Stomach (tissue), 9 donors: ENCODE results near the gene FSTL5. TPM values are rescaled to one million over a fixed set of nuclear protein-coding genes. Genes with fewer than 3 reads are reported as not detected.

Experiments
- DNase-seq, 2 donors: peaks; one replicate each; pipeline versions ENCODE4 v3.0.0 to v3.0.0-alpha.2; 2013 to 2019
- H3K27ac ChIP-seq, 5 donors: fragments of 200-600 bp in 4 of 5; sonication (generic) in 4 of 5; one replicate each; pipeline ENCODE4 v1.5.1; 2013 to 2019; ENCODE audit warnings: mild to moderate bottlenecking in 1 of 5, moderate library complexity in 1 of 5
- H3K27me3 ChIP-seq, 3 donors: fragments of 200-600 bp; sonication (generic); one replicate each; pipeline ENCODE4 v1.5.1; 2017 to 2019; ENCODE audit warnings: mixed run types in 1 of 3
- H3K36me3 ChIP-seq, 4 donors: fragments of 200-600 bp; sonication (generic); 1 replicate in 3 of 4; 2 replicates in 1 of 4; pipeline ENCODE4 v1.5.1; 2016 to 2019
- H3K4me1 ChIP-seq, 4 donors: fragments of 200-600 bp; sonication (generic); one replicate each; pipeline ENCODE4 v1.5.1; 2016 to 2019
- H3K4me3 ChIP-seq, 4 donors: fragments of 200-600 bp; sonication (generic) in 3 of 4; one replicate each; pipeline ENCODE4 v1.5.1; 2016 to 2019; ENCODE audit warnings: mild to moderate bottlenecking in 1 of 4
- H3K9me3 ChIP-seq, 4 donors: fragments of 200-600 bp; sonication (generic); one replicate each; pipeline ENCODE4 v1.5.1; 2016 to 2019
- CTCF ChIP-seq, 7 experiments: fragments of 450-650 bp in 4 of 7; fragments of 200-600 bp in 3 of 7; sonication (generic) in 3 of 7; IDR thresholded peaks; one replicate each; pipeline ENCODE4 v1.5.1; 2016 to 2019; ENCODE audit warnings: antibody characterized with exemption in 7 of 7, control low read depth in 2 of 7, mild to moderate bottlenecking in 1 of 7
- EP300 ChIP-seq: sonication (generic); formaldehyde crosslinking; IDR thresholded peaks from one replicate; pipeline ENCODE4 v1.6.1; 2017; ENCODE audit warnings: antibody characterized with exemption
- POLR2A ChIP-seq, 4 donors: fragments of 450-650 bp; IDR thresholded peaks; one replicate each; pipeline ENCODE4 v1.6.1; 2016; ENCODE audit warnings: antibody characterized with exemption in 4 of 4, control low read depth in 2 of 4, mild to moderate bottlenecking in 1 of 4, moderate library complexity in 1 of 4
- POLR2AphosphoS5 ChIP-seq, 3 donors: sonication (generic); formaldehyde crosslinking; IDR thresholded peaks; one replicate each; pipeline ENCODE4 v1.6.1; 2016; ENCODE audit warnings: antibody characterized with exemption in 3 of 3
- WGBS, 5 donors: extraction: QIAGEN DNeasy Blood & Tissue Kit in 3 of 5; methylation state at CpG; one replicate each; pipeline versions ENCODE4 v1.1.5 to v1.1.7; 2013 to 2018; 5-methylcytosine and 5-hydroxymethylcytosine counted together
- intact Hi-C: fragments of 100-400 bp; cut with DNase I; formaldehyde crosslinking; loops from one replicate; pipeline ENCODE4 v1.15.1; 2023; ENCODE audit warnings: low total_unique reads
- polyA plus RNA-seq, 3 donors: library from polyadenylated mRNA; stranded (reverse); fragments of 200-250 nt; gene quantifications; one replicate each; pipeline ENCODE4 v1.2.3, GENCODE V29; 2013
- total RNA-seq, 5 donors: library from RNA; depleted of rRNA; stranded (reverse); fragments of >200 nt; gene quantifications; one replicate each; pipeline versions ENCODE4 v1.1.0 to v1.2.3, GENCODE V29; 2014 to 2016
- donor health status: healthy with polysubstance abuse.
- donor health status: Bipolar disorder and iron deficiency.
- donor health status: healthy.

Gene FSTL5
- total and polyA plus RNA-seq, 8 donors, result 4.6 TPM; not detected in 7

GRCh38 chr4:161813889-161814288 lies 349.9 kb downstream of the FSTL5 start:
- H3K4me3 ChIP-seq, result no peak overlapping the region
- no peak overlapping the region for H3K27ac ChIP-seq
- no peaks in the 10 kb centered on the region for H3K4me1 ChIP-seq
- no peaks in the 10 kb centered on the region for H3K36me3 ChIP-seq
- intact Hi-C loops, result no loop called here
- no peak for DNase-seq
- H3K9me3 ChIP-seq, result no peaks in the 10 kb centered on the region
- H3K27me3 ChIP-seq, result no peaks in the 10 kb centered on the region
- TF ChIP-seq EP300, result no peak
- TF ChIP-seq POLR2AphosphoS5 (IDR thresholded peaks at IDR 0.05), result no peak
- no peak for TF ChIP-seq POLR2A (IDR thresholded peaks at IDR 0.05)

GRCh38 chr4:161813389-161813788 lies 350.4 kb downstream of the FSTL5 start:
- 51 to 81% (median 78%) methylated on average over 5 of the region's 5 CpGs for WGBS, 5 donors
- intact Hi-C loops, result no loop called here
- no peaks in the 10 kb centered on the region for H3K4me1 ChIP-seq
- no peaks in the 10 kb centered on the region for H3K9me3 ChIP-seq
- no peaks in the 10 kb centered on the region for H3K36me3 ChIP-seq
- H3K4me3 ChIP-seq, result no peak overlapping the region
- DNase-seq, result no peak
- no peaks in the 10 kb centered on the region for H3K27me3 ChIP-seq
- TF ChIP-seq CTCF (IDR thresholded peaks at IDR 0.05) (no peak), POLR2AphosphoS5 (IDR thresholded peaks at IDR 0.05) (no peak), POLR2A (IDR thresholded peaks at IDR 0.05) (no peak), EP300 (no peak)
- H3K27ac ChIP-seq, result no peak overlapping the region

- Histone ChIP-seq H3K27ac (no peak overlapping the region), H3K9me3 (no peaks in the 10 kb centered on the region), H3K36me3 (no peaks in the 10 kb centered on the region), H3K4me1 (no peaks in the 10 kb centered on the region), H3K27me3 (no peaks in the 10 kb centered on the region), H3K4me3 (no peak overlapping the region)
- WGBS, 5 donors, result 66 to 90% (median 81%) methylated on average over 2 of the region's 2 CpGs
- DNase-seq, result no peak
- TF ChIP-seq POLR2AphosphoS5 (IDR thresholded peaks at IDR 0.05) (no peak), EP300 (no peak), POLR2A (IDR thresholded peaks at IDR 0.05) (no peak), CTCF (IDR thresholded peaks at IDR 0.05) (no peak)
- intact Hi-C loops, result no loop called here
Measured at GRCh38 chr4:161803171-161803570, 360.6 kb downstream of the FSTL5 start.

- 25 to 44% (median 31%) methylated on average over 3 of the region's 3 CpGs for WGBS, 5 donors
- Histone ChIP-seq H3K27ac (no peak overlapping the region), H3K9me3 (no peaks in the 10 kb centered on the region), H3K27me3 (no peaks in the 10 kb centered on the region), H3K36me3 (no peaks in the 10 kb centered on the region), H3K4me1 (no peaks in the 10 kb centered on the region), H3K4me3 (no peak overlapping the region)
- DNase-seq, result peak in 1 of 2 donors; percentile 15
- no peak for TF ChIP-seq CTCF (IDR thresholded peaks at IDR 0.05)
- TF ChIP-seq POLR2AphosphoS5 (IDR thresholded peaks at IDR 0.05), result no peak
- TF ChIP-seq POLR2A (IDR thresholded peaks at IDR 0.05), result no peak
- TF ChIP-seq EP300, result no peak
- intact Hi-C loops, result no loop called here
Measured at GRCh38 chr4:161799710-161800109, 364.1 kb downstream of the FSTL5 start.

GRCh38 chr4:161792991-161793390 lies 370.8 kb downstream of the FSTL5 start:
- Histone ChIP-seq H3K36me3 (no peaks in the 10 kb centered on the region), H3K27ac (no peak overlapping the region), H3K9me3 (peaks cover 0 to 14% (median 11%) of the 10 kb centered on the region in 4 donors), H3K4me3 (no peak overlapping the region), H3K27me3 (no peaks in the 10 kb centered on the region), H3K4me1 (no peaks in the 10 kb centered on the region)
- no peak for DNase-seq
- 85 to 95% (median 87%) methylated on average over 3 to 4 of the region's 4 CpGs for WGBS, 5 donors
- TF ChIP-seq POLR2A (IDR thresholded peaks at IDR 0.05) (no peak), POLR2AphosphoS5 (IDR thresholded peaks at IDR 0.05) (no peak), EP300 (no peak), CTCF (IDR thresholded peaks at IDR 0.05) (no peak)
- intact Hi-C loops, result no loop called here
